Activated naive CD4-positive, alpha-beta T cell treated with anti-CD3 and anti-CD28 coated beads, Interleukin-2, amount 50 U/mL, for 16 hours (primary cell): ENCODE data around the gene PIPOX.

Source experiments
- DNase-seq: peaks from one replicate; pipeline ENCODE4 v3.0.0-alpha.2; 2020

The PIPOX gene

GRCh38 chr17:29019475-29020181 lies 23.3 kb upstream of the PIPOX start:
- DNase-seq: no peak

GRCh38 chr17:29020576-29020975 lies 22.4 kb upstream of the PIPOX start:
- no peak for DNase-seq

GRCh38 chr17:29021226-29021625 lies 21.7 kb upstream of the PIPOX start:
- DNase-seq: no peak

DNA sequence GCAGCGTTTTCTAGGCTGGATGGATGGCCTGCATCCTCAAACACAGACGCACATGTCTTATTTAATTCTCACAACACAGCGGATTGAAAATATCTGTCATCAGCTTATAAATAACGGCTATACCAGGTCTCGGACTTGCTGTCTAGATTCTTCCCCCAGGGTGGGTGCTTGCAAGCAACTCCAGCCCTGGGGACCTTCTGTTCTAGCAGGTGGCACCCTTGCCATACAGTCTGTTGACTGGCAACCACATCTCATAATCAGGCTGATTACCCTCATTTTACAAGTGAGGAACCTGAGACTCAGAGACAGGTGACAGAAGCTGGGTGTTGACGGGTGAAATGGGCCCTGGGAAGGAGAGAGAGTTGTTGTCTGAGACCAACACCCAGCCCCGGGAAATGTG lies 20.9 kb upstream of the PIPOX start:
- DNase-seq: no peak

DNA sequence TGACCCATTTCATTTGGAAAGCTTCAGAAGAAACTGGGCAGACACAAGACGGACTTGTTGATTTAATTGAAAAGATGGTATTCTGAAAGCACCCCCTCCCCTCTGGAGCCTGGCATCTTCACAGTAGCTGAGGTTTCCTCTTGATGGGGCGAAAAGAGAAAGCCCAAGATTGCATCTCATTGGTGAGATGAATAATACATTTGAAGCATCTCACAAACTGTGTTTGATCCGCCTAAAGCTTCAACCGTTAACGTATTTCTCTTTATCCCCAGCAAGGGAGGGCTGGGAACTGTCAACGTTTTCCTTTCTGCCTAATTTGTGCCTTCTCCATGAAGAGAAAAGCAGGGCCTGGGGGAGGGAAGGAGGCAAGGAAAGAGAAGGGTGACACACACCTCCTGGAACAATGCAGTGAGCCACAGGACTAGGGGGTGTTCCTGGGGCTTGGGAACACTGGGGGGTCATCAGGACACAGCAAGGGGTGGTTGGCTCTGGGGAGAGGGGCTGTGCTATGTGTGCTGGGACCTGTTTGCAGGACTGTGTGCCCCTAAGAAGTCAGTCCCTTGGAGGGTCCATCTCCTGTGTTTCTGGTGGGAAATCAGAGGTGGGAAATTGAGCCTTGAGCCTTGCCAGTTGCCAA lies 18.5 kb upstream of the PIPOX start:
- DNase-seq: no peak

GRCh38 chr17:29031488-29031887 lies 11.5 kb upstream of the PIPOX start:
- no peak for DNase-seq

- DNase-seq: no peak
Observed at GRCh38 chr17:29032013-29032856, 10.7 kb upstream of the PIPOX start.

DNA sequence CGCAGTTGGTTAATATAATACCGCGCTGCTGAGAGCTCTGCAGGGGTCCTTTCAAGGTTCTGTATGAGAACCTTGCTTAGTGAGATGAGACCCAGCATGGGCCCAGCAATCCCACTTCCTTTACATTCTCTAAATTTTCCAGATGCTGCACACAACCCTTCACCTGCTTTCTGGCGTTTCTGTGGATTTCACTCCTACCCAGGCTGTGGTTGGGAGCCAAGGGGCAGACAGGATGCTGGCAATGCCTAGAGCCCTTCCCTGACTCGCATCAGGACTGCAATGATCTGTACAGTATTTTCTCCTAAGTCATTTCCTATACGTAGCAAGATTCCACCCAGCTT lies 10.1 kb upstream of the PIPOX start:
- DNase-seq: no peak

GRCh38 chr17:29034510-29034909 lies 8.4 kb upstream of the PIPOX start:
- no peak for DNase-seq

DNA sequence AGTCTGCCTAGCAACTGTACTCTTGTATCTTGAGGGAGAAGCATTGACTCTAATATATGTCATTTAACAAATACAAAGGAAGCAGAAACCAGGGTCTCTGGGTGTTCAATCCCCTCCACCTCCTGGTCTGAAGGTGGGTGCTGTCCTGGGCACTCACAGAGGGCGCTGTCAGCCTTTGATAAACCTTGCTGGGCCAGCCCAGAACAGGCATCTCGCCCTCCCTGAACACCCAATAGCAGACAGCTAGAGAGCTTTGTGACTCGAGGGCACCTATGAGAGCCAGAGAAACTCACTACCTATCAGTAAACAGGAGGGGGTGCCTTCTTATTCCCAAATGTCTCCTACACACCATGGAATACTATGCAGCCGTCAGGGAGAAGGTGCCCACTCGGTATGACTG lies 6.4 kb upstream of the PIPOX start:
- no peak for DNase-seq

- DNase-seq: no peak
Observed at GRCh38 chr17:29037739-29038084, 5.2 kb upstream of the PIPOX start.

GRCh38 chr17:29038085-29038795 lies 4.7 kb upstream of the PIPOX start:
- no peak for DNase-seq

GRCh38 chr17:29039764-29040598 lies 3.0 kb upstream of the PIPOX start:
- DNase-seq: no peak

- no peak for DNase-seq
Observed at GRCh38 chr17:29041091-29041490, 1.9 kb upstream of the PIPOX start.

- DNase-seq: no peak
Observed at GRCh38 chr17:29041571-29041970, 1.4 kb upstream of the PIPOX start.

- no peak for DNase-seq
Observed at GRCh38 chr17:29042026-29042678, 789 bp upstream of the PIPOX start.

DNA sequence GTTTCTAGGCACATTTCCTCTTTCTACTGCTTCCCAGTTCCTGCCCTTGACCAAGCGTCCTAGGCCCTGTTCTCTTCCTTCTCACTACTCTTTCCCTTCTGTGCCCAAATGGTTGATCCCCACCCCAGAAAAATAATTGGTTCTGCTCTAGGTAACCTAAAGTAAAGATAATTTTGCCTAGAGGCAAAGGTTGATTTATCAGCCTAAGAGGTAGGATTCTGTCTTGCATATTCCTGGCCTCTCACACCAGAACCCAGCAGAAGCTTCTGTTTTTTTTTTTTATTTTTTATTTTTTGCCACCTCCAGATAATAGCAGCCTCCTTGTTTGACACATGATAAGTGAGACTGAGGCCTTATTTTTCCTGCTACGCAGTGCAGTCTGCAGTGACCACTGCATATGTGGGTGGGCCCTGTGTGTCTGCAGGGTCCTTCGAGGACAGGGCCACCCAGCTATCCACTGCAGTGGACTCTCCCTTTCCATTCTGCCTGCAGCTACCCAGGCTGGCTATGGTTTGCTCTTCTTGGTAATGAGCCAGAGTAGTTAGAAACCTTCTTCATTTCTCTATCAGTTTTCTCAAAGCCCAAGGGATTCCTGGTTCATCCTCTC lies 701 bp downstream of the PIPOX start:
- DNase-seq: no peak

DNA sequence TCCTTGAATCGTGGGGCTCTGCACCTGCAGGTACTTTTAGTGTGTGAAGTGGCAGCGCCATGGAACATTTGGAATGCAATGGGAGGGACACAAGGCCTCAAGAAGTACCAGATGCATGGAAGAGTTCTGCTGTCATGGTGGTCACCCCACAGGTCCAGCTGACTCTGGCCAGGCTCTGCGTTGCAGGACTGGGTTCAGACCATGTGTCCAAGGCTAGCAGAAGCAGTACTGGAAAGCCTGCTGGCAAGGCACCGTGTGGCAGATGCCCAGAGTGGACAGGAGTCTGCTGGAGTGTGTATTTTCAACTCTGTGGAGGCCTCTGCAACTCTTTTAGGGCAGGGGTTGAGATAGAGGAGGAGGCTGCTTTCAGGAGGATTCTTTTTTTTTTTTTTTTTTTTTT lies 2.1 kb downstream of the PIPOX start:
- no peak for DNase-seq

DNA sequence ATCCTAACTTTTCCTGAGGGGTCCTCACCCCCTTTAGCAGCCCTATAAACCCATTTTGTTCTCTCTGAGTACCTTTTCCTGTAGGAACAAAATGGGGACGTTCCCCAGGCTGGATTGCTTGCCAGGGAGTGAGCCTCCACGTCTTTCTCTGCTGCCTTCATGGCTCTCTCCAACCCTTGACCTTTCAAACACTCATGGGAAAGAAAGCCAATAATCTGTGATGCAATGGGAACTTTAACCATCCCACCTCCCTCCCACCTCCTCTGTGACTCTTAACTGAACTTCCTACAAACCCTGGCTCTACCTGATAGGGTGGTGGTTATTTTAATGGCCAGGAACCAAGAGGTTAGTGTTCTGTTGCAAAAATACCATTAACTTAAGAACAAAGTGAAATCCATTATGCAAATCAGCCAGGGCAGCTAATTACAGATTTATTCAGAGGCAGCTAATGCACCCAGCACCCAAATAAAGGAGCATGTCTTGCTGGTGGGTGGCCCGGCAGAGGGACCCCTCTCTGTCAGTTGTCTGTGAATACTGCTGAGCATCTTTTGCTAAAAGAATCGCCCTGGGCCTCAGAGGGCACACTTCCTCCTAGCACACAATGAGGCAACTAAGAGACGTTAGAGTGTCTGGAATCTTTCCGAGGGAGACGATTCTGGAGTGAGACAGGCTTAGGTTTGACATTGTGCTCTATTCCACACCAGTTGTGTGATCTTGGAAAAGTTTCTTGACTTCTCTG lies 3.0 kb downstream of the PIPOX start:
- no peak for DNase-seq

- no peak for DNase-seq
Observed at GRCh38 chr17:29046473-29046839, 3.5 kb downstream of the PIPOX start.
